LHCN-M2 (cell line): ENCODE data around the gene SLIT1. TPM values are rescaled to one million over a fixed set of nuclear protein-coding genes. Genes with fewer than 3 reads are reported as not detected.

ENCODE experiments used
- DNase-seq: peaks from one replicate; pipeline ENCODE4 v3.0.0-alpha.2; 2012; ENCODE audit warnings: low read depth
- polyA plus RNA-seq: library from polyadenylated mRNA; unstranded; fragments of >200 nt; gene quantifications from one replicate; pipeline ENCODE4 v1.2.1, GENCODE V29; 2012; ENCODE audit warnings: missing spikeins
- total RNA-seq: library from RNA; depleted of rRNA; stranded (reverse); fragments of >200 nt; gene quantifications from 2 replicates; pipeline ENCODE4 v1.2.3, GENCODE V29; 2014; rRNA removed

SLIT1 gene
- total RNA-seq, result under 0.01 TPM in 1 of 2 replicates, not detected in the other
- 0.01 TPM for polyA plus RNA-seq

- no peak for DNase-seq
Observed at GRCh38 chr10:97185326-97186058, at the start of gene SLIT1. SLIT1 (minus strand) TSS chr10:97185959; CDS start chr10:97185674, 285 bp downstream.

- no peak for DNase-seq
Observed at GRCh38 chr10:97235353-97235752, 49.6 kb upstream of the SLIT1 start.

- DNase-seq, result peak; percentile 49
Observed at GRCh38 chr10:97234400-97234799, 48.6 kb upstream of the SLIT1 start.

GRCh38 chr10:97230146-97230545 lies 44.4 kb upstream of the SLIT1 start:
- peak; percentile 52 for DNase-seq

- DNase-seq, result peak; percentile 30
Observed at GRCh38 chr10:97229322-97230015, 43.7 kb upstream of the SLIT1 start.

GRCh38 chr10:97228775-97229157 lies 43.0 kb upstream of the SLIT1 start:
- no peak for DNase-seq

GRCh38 chr10:97228130-97228774 lies 42.5 kb upstream of the SLIT1 start:
- no peak for DNase-seq

GRCh38 chr10:97226398-97226797 lies 40.6 kb upstream of the SLIT1 start:
- DNase-seq, result no peak

GRCh38 chr10:97224483-97225435 lies 39.0 kb upstream of the SLIT1 start:
- no peak for DNase-seq

- no peak for DNase-seq
Observed at GRCh38 chr10:97222326-97222961, 36.7 kb upstream of the SLIT1 start.

GRCh38 chr10:97220355-97220754 lies 34.6 kb upstream of the SLIT1 start:
- no peak for DNase-seq

GRCh38 chr10:97217299-97217698 lies 31.5 kb upstream of the SLIT1 start:
- DNase-seq, result no peak

GRCh38 chr10:97215619-97216260 lies 30.0 kb upstream of the SLIT1 start:
- DNase-seq, result no peak

GRCh38 chr10:97213431-97213830 lies 27.7 kb upstream of the SLIT1 start:
- no peak for DNase-seq

- DNase-seq, result no peak
Observed at GRCh38 chr10:97211229-97211628, 25.5 kb upstream of the SLIT1 start.

GRCh38 chr10:97210543-97210960 lies 24.8 kb upstream of the SLIT1 start:
- peak; percentile 55 for DNase-seq

- DNase-seq, result no peak
Observed at GRCh38 chr10:97207756-97208346, 22.1 kb upstream of the SLIT1 start.

- no peak for DNase-seq
Observed at GRCh38 chr10:97207131-97207530, 21.4 kb upstream of the SLIT1 start.

- DNase-seq, result no peak
Observed at GRCh38 chr10:97204826-97205679, 19.3 kb upstream of the SLIT1 start.
